Fibroblast of skin of left biceps (primary cell): Measurements from ENCODE around the gene ESRRB.

Experiments
- DNase-seq, 2 experiments: peaks; one replicate each; pipeline ENCODE4 v3.0.0-alpha.2; 2013; ENCODE audit warnings: low read depth in 2 of 2

ESRRB gene

GRCh38 chr14:76352639-76353281 is 23.2 kb upstream of the ESRRB start:
- DNase-seq, result no peak

DNA sequence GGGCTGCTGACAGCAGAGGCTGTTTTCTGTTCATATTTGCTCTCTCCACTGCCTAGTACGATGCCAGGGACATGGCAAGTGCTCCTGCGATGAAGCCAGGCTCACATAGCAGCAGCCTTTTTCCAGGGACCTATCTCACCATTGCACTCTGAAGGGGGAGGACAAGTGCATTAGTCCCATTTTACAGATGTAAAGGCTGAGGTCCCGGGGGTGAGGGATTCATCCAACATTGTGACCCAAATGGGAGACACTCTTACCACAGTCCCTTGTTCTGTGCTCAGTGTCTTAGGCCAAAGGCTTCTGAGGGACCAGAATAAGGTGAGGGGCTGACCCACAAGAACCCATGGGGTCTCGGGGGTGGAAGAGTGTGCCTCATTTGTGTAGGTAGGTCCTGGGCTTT is 21.6 kb upstream of the ESRRB start:
- DNase-seq, result no peak

- DNase-seq, result no peak
Measured at GRCh38 chr14:76355771-76356170, 20.2 kb upstream of the ESRRB start.

DNA sequence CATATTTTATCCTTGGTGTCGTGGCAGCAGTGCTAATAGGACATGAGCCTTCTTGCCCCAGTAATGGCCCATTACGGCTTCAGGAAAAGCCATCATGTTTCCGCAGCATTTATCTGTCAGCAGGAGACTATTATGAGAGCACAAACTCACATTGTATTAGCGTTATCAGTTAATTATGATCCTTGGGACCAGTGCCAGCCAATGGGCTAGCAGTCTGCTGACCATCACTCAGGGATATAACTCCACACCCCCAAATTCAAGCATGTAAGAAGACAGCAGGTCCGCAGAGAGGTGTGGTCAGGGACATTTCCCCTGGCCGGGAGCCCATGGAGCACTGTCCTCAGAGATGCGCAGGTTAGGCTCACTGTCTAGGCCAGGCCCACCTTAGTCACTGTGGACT is 4.9 kb upstream of the ESRRB start:
- no peak for DNase-seq

GRCh38 chr14:76373456-76373855 is 2.5 kb upstream of the ESRRB start:
- no peak for DNase-seq

GRCh38 chr14:76375484-76375883 is 453 bp upstream of the ESRRB start:
- no peak for DNase-seq

DNA sequence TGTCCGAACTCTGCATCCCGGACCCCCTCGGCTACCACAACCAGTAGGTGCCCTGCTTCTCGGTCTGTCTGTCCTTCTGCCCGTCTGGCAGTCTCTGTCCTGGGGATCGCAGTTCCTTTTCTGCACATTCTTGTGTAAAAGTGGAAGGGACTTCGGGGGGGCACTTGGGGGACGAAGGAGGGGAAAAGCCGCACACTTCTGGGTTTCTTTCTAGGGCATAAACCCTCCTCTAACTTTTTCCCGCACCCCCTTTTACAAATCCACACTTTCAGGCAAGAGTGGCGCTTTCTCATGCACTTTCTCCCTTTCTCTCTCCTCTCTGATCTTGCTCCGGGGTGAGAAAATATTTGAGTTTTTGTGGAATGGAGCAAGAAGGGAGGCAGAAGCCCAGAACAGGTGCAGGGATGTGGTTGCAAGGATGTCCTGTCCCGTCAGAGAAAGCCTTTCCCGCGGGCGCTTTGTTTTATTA is 506 bp downstream of the ESRRB start:
- DNase-seq, result no peak

DNA sequence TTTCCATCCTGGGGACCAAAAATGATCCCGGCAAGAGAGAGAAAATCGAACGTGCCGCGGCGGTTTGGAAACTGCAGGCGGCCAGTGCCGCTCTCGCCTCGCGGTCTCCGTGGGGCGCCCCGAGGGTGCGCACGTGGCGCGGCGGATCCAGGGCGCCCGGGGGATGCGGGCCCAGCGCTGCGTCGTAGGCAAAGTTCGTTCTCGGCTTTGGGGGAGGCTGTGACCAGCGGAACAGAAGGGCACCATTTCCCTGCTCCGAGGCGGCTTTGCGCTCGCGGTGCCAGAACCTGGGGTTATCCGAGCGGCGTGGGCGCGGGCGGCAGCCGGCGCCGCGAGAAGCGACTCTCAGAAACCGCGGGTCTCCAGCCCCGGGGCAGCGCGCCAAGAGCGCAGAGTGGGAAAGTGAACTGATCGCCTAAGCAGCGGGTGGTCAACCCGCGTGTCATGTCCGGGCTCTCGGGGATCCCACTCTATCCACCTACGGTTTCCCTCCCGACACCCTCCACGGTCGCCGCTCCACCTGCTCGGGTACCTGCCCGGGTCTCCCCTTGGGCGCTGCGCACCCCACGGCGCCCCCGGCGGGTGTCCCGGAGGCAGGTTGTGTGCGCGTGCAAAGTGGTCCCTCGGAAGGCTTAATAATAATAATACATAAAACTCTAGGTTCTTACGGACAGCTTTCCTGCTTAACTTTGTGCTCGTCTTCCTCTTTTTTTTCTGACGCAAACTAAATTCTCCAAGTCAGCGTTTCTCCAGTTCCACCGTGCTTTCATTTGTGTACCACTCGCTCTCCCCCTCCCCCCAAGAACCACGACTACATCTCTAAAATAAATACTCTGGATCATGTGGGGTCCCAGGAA is 1.2 kb downstream of the ESRRB start:
- no peak for DNase-seq

DNA sequence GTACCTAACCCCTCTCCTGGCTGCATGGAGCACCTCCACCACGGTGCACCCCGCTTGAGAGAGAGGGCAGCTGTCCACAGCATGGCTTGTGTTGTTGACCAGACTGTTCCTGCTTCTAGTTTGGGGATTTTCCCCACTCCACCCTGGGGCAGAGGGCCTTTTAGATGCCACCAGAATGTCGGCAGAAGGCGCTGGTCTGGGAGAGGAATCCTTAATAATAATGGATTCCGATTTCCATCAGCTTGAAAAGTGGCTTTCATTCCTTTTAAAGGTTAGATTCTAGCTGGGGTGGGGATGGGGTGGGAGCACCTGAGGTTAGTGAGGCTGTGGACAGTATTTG is 1.8 kb downstream of the ESRRB start:
- no peak for DNase-seq

- DNase-seq, result no peak
Measured at GRCh38 chr14:76380991-76381390, 5.1 kb downstream of the ESRRB start.

- DNase-seq, result no peak
Measured at GRCh38 chr14:76381817-76382494, 6.0 kb downstream of the ESRRB start.

- no peak for DNase-seq
Measured at GRCh38 chr14:76382495-76382832, 6.5 kb downstream of the ESRRB start.

GRCh38 chr14:76385435-76385834 is 9.5 kb downstream of the ESRRB start:
- no peak for DNase-seq

DNA sequence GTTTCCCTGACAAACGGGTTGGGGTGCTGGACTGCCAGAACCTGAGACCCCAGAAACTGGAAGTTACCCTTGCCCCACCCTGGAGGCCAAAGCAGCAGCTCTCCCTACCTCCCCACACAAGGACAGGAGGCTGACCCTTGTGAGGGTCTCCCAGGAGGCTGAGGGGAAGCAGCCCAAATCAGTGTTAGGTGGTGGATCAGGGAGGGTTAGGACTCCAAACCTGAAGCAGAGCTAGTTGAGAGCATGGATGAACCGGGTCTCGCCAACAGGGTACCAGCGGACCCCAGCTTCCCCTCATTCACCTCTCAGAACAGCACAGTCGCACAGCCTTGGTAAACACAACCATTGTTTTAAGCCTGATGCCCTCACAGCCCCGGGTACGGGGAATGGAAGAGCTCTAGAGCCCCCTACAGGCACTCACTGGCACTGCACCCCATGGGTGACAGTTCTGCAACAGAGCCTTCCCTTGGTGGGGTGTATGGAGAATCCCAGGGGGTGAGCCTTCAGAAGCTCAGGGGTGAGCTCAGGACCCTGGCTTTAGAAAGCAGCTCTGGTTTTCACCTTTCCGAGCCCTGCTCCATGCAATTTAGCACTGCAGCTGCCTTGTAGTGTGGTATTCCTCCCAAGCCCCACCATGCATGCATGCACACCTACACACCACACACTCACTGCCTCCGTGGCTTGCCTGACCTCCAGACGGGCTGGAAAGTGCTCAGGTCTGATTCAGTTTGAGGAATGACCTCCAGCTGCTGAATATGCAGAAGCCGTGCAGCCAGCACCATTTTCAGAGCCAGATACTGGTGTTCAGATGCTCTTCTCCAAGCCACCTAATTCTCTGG is 11.2 kb downstream of the ESRRB start:
- peak; percentile 15 to 20 for DNase-seq

- no peak for DNase-seq
Measured at GRCh38 chr14:76389841-76390240, 13.9 kb downstream of the ESRRB start.

- DNase-seq, result no peak
Measured at GRCh38 chr14:76390621-76391020, 14.7 kb downstream of the ESRRB start.

DNA sequence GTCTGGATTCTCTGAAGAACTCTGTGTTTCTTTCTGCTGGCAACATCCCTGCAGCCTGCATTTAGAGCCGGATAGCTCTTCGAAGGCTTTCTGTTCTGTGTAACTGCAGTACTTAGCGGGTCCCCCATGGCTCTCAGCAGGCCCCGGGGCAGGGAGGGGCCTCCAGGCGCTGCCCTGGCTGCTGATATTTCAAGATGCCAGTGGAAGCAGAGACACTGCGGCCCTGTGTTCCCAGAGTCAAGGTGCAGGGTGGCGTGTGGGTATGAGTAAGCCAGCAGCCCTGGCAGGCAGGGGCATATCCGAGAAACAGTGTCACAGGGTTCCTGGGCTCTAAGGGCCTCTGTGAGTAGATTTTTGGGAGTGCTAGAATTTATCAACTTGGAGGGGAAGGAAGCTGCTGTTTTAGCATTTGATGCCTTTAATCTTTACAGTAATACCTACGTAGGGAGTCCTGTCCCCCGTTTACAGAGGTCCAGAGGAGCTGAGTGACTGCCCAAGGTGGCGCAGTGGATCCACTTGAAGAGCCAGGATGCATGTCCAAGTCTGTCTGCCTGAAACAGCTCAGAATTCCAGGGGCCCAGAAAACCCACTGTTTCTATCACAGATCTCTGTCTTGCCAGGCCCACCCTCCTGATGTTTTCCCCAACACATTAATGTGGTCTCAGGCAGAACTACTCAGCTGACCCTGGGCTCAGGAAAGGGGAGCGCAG is 16.2 kb downstream of the ESRRB start:
- DNase-seq, result no peak

- no peak for DNase-seq
Measured at GRCh38 chr14:76394569-76394968, 18.6 kb downstream of the ESRRB start.

DNA sequence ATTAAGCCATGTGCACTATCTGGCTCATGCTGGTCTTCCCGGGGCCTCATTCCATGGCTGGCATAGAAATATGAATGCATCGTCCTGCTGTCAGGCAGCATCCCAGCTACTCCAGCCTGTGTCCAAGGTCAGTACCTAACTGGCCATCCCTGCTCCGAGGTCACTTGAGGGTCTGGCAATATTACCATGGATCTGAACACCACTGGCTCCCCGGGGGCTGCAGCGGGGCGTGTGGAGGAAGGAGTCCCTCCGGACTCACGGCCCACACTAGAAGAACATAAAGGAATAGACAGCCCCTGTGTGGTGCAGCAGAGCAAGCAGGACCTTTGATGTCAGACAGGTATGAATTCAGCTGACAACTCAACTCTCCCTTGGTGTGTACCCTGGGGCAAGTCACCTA is 19.2 kb downstream of the ESRRB start:
- DNase-seq, result no peak

- DNase-seq, result no peak
Measured at GRCh38 chr14:76396714-76397187, 20.8 kb downstream of the ESRRB start.

DNA sequence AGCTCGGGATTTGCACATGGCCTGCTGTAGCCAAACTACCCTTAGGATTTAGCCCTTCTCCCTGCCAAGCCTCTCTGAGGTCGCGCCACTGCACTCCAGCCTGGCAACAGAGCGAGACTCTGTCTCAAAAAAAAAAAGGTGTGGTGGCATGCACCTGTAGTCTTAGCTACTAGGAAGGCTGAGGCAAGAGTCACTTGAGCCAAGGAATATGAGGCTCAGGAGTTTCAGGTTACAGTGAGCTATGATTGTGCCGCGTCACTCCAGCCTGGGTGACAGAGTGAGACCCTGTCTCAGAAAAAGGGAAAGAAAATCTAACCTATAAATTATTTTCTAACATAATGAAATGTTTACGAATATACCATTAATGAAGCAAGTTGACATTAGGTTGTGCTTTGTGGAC is 29.7 kb downstream of the ESRRB start:
- DNase-seq, result no peak
